NB4 (cell line): Measurements from ENCODE around the gene IZUMO2.
"Not testable (repeated sequence)": the region's sequence is repeated elsewhere in the genome, so short reads cannot be mapped to it uniquely, and the experiment has no call there.

Experiments
- DNase-seq: peaks from one replicate; pipeline ENCODE4 v3.0.0; 2010; ENCODE audit warnings: low read depth
- H3K4me3 ChIP-seq: one replicate; pipeline ENCODE4 v1.5.1; 2011; ENCODE audit warnings: mild to moderate bottlenecking, low read depth, low read length, moderate library complexity
- MYC ChIP-seq: IDR thresholded peaks from 2 replicates; pipeline ENCODE4 v1.6.1; 2011; ENCODE audit warnings: low read depth, low read length
- POLR2A ChIP-seq: IDR thresholded peaks from 2 replicates; pipeline ENCODE4 v1.6.1; 2011; ENCODE audit warnings: mild to moderate bottlenecking; ENCODE audit not compliant: insufficient read length; ENCODE audit errors: extremely low read depth
- TF ChIP-seq, protein P1 (sequence below): IDR thresholded peaks from 2 replicates; pipeline ENCODE4 v1.6.1; 2011; ENCODE audit warnings: low read depth, low read length
- TF ChIP-seq, protein P2 (sequence below): IDR thresholded peaks from one replicate; pipeline ENCODE4 v1.5.1; 2012; ENCODE audit warnings: low read depth, low read length

The IZUMO2 gene

DNA sequence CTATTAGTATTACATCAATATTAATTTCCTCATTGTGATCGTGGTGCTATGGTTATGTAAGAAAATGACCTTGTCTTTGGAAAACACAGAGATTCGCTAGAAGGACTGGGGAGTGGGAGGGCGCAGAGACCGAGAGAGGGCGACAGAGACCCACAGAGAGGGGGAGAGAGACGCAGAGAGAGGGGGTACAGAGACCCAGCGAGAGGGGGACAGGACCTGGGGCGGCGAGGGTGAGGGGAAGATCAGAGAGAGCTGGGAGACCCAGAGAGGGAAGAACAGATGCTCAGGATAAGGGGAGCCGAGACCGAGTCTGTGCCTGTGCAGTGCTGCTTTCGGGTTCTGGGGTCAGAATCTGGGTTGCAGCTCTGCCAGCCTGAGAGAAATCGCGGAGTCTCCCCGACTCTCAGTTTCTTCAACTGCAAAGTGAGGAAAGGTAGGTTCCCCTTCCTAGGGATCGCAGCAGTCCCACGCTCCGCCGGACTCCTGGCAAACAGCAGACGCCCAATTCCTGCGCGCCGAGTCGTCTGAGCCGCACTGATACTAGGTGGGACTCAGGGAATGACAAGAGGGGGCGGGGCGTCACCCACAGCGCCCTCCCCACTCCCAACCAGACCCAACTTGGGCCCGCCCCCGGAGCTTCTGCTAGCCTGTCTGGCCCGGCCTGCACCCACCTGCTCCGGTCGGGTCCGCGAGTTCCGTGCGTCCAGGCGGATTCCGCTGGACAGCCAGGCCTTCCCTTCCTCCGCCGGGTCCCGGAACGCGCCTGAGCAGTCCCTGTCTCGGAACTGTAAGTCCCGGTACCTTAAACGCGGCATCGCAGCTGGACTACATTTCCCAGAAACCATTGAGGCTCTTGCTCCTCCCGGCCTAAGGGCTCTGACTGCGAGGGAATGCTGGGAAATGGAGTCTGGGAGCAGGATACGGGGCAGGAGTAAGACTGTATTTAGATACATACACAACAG lies 15.3 kb downstream of the IZUMO2 start:
- TF ChIP-seq, protein P1, sequence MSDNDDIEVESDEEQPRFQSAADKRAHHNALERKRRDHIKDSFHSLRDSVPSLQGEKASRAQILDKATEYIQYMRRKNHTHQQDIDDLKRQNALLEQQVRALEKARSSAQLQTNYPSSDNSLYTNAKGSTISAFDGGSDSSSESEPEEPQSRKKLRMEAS = no peak
- no peak for TF ChIP-seq POLR2A
- no peak for TF ChIP-seq MYC
- TF ChIP-seq, protein P2, sequence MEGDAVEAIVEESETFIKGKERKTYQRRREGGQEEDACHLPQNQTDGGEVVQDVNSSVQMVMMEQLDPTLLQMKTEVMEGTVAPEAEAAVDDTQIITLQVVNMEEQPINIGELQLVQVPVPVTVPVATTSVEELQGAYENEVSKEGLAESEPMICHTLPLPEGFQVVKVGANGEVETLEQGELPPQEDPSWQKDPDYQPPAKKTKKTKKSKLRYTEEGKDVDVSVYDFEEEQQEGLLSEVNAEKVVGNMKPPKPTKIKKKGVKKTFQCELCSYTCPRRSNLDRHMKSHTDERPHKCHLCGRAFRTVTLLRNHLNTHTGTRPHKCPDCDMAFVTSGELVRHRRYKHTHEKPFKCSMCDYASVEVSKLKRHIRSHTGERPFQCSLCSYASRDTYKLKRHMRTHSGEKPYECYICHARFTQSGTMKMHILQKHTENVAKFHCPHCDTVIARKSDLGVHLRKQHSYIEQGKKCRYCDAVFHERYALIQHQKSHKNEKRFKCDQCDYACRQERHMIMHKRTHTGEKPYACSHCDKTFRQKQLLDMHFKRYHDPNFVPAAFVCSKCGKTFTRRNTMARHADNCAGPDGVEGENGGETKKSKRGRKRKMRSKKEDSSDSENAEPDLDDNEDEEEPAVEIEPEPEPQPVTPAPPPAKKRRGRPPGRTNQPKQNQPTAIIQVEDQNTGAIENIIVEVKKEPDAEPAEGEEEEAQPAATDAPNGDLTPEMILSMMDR = no peak
- no peak overlapping the region for H3K4me3 ChIP-seq
- peak; percentile 44 for DNase-seq

DNA sequence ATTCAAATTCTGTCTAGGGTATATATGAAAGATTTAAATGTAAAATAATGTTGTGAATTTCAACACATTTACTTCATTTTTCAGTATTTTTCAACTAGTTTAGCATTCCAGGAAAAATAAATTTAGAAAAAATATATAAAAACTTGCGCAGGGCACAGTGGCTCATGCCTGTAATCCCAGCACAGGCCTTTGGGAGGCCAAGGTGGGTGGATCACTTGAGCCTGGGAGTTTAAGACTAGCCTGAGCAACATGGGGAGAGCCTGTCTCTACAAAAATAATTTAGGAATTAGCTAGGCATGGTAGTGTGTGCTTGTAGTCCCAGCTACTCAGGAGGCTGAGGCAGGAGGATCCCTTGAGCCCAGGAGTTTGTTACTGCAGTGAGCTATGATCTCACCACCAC lies 21.2 kb downstream of the IZUMO2 start:
- not testable (repeated sequence) for DNase-seq, H3K4me3 ChIP-seq

DNA sequence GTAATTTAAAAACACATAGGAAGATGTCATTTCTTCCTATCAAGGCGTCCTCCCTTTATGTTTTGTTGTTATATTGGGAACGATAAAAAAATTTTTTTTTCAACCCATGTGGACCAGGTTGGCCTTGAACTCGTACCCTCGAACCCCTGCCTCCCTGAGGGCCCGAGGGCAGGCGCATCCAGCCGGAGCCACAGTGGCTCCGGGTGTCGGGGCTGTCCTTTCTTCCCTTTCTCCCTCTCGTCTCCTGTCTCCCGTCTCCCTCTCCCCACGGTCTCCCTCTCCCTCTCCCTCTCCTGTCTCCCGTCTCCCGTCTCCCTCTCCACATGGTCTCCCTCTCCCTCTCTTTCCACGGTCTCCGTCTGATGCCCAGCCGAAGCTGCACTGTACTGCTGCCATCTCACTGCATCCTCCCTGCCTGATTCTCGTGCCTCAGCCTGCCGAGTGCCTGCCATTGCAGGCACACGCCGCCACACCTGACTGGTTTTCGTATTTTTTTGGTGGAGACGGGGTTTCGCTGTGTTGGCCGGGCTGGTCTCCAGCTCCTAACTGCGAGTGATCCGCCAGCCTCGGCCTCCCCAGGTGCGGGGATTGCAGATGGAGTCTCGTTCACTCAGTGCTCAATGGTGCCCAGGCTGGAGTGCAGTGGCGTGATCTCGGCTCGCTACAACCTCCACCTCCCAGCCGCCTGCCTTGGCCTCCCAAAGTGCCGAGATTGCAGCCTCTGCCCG lies 22.8 kb downstream of the IZUMO2 start:
- not testable (repeated sequence) for H3K4me3 ChIP-seq, DNase-seq

DNA sequence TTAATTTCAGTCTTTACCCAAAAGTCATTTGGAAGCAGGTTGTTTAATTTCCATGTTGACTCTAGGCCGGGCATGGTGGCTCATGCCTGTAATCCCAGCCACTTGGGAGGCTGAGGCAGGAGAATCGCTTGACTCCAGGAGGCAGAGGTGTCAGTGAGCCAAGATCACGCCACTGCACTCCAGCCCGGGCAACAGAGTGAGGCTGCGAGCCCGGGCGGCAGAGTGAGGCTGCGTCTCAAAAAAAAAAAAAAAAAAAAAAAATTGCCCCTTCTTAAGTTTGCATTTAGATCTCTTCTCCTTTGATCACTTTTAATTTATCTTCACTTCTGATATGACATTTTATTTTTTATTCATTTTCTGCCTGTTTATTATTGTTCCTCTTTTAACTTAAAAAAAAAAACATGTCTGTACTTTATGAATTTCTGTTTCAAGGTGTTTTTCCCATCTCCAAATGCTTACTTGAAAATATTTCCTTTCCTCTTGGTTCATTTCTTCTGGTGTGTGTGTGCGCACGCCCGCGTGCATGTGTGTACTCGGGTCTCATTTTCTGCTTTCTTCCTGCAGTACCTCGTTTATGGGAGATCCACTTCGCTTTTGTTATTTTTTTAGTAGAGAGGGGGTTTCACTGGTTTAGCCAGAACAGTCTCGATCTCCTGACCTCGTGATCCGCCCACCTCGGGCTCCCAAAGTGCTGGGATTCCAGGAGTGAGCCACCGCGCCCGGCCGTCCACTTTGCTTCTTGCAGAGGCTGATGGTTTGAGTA lies 26.3 kb downstream of the IZUMO2 start:
- not testable (repeated sequence) for DNase-seq

DNA sequence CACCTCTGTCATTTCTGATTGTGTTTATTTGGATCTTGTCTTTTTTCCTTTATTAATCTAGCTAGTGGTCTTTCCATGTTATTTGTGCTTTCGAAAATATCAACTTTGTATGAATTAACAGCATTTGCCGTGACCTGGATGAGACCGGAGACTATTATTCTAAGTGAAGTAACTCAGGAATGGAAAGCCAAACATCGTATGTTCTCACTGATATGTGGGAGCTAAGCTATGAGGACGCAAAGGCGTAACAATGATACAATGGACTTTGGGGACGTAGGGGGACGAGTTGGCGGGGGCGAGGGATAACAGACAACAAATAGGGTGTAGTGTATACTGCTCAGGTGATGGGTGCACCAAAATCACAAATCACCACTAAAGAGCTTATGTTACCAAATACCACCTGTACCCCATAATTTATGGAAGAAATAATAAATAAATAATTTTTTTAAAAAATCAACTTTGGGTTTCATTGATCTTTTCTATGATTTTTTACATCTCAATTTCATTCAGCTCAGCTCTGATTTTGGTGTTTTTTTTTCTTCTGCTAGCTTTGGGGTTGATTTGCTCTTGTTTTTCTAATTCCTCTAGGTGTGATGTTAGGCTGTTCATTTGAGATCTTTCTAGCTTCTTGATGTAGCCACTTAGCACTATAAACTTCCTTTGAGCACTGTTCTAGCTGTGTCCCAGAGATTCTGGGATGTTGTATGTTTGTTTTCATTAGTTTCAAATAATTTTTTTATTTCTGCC lies 27.1 kb downstream of the IZUMO2 start:
- DNase-seq, H3K4me3 ChIP-seq: not testable (repeated sequence)

More for the DNA sequence above, 26.3 kb downstream of the IZUMO2 start:
- not testable (repeated sequence) for H3K4me3 ChIP-seq

DNA sequence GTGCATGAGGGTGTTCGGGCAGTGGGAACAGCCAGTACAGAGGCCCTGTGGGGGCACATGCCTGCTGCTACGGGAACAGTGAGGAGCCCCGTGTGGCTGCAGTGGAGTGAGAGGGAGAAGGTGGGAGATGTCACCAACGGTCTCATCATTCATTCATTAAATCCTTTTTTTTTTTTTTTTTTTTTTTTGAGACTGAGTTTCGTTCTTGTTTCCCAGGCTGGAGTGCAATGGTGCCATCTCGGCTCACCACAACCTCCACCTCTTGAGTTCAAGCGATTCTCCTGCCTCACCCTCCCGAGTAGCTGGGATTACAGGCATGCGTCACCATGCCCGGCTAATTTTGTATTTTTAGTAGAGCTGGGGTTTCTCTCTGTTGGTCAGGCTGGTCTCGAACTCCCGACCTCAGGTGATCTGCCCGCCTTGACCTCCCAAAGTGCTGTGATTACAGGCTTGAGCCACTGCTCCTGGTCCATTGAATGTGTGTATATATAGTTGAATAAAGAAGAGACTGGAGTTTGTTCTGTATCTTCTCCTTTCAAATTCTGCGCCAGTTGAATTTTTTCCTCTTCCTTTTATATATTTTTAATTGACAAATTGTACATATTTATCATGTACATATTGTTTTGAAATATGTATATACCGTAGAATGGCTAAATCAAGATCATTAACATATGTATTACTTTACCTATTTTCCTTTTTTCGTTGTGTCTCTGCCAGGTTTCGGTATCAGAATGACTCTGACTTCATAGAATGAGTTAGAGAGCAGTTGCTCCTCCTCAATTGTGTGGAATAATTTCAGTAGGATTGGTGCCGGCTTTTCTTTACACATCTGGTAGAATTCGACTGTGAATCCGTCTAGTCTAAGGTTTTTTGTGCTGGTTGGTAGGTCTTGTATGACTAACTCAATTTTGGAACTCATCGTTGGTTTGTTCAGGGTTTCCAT lies 28.0 kb downstream of the IZUMO2 start:
- not testable (repeated sequence) for H3K4me3 ChIP-seq, DNase-seq

DNA sequence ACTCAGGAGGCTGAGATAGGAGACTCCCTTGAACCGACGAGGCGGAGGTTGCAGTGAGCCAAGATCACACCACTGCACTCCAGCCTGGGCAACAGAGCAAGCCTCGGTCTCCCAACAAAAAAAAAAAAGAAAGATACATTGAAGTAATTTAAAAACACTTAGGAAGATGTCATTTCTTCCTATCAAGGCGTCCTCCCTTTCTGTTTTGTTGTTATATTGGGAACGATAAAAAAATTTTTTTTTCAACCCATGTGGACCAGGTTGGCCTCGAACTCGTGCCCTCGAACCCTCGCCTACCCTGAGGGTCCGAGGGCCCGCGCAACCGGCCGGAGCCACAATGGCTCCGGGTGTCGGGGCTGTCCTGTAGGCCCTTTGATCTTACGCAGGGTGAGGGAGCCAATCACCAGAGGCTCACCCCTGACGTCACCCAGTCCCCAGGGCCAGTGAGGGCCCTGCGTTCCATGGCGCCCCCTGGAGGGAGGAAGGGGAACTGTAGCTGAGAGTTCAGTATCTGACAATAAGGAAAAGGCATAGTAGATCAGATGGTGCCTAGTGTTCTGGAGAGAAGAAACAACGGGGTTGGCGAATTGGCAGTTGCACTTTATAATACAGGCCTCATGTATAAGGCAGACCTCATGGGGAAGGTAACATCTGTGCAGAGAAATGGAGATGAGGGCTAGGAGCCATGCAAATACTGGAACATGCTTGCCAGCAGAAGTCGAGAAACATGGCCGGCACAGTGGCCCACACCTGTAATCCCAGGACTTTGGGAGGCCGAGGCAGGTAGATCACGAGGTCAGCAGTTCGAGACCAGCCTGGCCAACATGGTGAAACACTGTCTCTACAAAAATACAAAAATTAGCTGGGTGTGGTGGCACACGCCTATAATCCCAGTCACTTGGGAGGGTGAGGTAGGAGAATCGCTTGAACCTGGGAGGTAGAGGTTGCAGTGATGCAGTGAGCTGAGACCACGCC lies 29.3 kb downstream of the IZUMO2 start:
- H3K4me3 ChIP-seq, DNase-seq: not testable (repeated sequence)

DNA sequence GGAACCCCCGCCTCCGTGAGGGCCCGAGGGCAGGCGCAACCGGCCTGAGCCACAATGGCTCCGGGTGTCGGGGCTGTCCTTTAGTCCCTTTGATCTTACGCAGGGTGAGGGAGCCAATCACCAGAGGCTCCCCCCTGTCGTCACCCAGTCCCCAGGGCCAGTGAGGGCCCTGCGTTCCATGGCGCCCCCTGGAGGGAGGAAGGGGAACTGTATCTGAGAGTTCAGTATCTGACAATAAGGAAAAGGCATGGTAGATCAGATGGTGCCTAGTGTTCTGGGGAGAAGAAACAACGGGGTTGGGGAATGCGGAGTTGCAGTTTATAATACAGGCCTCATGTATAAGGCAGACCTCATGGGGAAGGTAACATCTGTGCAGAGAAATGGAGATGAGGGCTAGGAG lies 59.1 kb downstream of the IZUMO2 start:
- not testable (repeated sequence) for H3K4me3 ChIP-seq, DNase-seq

DNA sequence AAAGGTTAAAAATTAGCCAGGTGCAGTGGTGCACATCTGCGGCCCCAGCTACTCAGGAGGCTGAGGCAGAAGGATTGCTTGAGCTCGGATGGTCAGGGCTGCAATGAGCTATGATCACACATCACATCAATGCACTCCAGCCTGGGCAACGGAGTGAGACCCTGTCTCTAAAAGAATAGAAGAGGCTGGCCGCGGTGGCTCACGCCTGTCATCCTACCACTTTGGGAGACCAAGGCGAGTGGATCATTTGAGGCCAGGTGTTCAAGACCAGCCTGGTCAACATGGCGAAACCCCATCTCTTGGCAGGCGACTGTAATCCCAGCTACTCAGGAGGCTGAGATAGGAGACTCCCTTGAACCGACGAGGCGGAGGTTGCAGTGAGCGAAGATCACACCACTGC lies 59.7 kb downstream of the IZUMO2 start:
- DNase-seq = not testable (repeated sequence)

More for the DNA sequence above, 59.7 kb downstream of the IZUMO2 start:
- not testable (repeated sequence) for H3K4me3 ChIP-seq
